ENCODE results near the gene MSRB1. TPM values are rescaled to one million over a fixed set of nuclear protein-coding genes. Genes with fewer than 3 reads are reported as not detected.

The MSRB1 gene, protein sequence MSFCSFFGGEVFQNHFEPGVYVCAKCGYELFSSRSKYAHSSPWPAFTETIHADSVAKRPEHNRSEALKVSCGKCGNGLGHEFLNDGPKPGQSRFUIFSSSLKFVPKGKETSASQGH
- 3.1 and 11.5 TPM in 2 replicates for total RNA-seq

DNA sequence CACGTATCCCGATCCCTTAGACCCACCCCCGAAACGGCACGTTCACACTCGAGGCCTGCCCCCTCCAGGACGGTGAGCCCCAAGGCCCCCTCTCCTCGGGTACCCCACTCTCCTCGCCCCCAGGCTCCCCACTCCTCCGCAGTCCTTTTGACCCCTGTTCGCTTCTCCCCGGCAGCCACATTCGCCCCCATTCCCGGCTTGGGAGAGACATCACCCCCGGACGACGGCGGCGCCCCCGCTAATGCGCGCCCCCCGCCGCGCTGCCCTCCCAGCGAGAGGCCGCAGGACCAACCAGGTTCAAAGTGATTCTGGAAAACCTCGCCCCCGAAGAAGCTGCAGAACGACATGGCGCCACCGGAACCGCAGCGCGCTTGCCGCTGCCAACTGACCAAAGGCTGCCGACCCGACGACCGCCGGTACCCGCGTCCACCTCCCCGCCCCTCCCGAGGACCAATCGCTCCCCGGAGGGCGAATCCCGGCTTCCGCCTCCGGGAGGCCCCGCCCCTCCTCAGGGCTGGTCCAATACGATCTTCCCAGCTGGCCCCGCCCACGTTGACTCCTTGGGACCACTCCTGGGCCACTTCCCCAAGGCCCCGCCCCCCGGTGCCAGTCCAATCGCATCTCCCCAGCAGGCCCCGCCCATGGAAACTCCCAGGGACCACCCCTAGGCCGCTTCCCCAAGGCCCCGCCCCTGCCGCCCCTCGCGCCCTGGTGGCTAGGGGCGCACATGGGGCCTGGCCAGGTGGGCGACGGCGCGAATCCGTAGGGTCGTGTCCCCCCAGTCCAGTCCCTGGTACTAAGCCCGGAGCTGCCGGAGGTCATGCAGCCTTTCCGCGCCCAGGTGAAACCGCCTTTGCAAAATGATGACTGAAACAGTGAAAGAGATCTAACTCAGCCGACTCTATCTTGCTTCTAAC lies at the start of gene MSRB1:
MSRB1 (minus strand) TSS at position 390 of the 917 bp plus-strand sequence; CDS start at position 347, 43 bp downstream.

DNA sequence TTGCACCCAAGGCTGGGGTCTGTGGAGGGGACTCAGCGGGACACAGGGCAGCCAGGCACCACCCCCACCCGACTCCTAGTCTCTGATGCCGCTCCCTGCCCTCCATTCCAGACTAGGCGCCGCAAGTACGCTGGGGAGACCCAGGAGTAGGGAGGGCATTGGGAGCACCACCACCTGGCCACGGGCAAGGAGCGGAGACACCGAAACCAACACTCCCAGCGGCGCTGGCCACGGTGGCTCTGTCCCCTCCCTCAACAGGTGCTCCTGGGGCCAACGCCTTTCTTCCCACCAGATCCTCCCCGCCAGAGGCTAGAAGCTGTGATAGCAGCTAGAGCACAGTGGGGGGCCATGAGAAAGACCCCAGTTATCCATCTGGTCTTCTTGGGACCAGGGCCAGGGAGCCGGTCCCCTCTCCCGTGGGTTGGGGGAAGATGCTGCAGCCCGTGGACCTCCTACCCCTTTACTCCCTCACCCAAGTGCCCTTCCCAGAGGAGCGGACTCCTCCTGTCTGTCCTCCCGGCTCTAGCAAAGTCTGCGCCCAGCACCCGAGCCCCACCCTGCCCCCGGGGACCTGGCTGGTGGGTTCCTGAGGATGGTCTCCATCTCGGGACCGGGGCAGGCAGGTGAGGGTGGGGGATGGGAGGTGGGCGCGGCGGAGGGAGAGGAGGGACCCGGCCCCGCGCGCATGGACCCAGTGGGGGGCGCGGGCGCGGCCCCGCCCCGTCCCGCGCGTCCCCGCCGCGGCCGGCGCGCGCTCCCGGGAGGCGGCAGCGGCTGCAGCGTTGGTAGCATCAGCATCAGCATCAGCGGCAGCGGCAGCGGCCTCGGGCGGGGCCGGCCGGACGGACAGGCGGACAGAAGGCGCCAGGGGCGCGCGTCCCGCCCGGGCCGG lies 46.5 kb upstream of the MSRB1 start, which contains the start of gene SYNGR3:
SYNGR3 (plus strand) TSS at position 762 of the 892 bp plus-strand sequence. CDS start 133 bp downstream, outside the sequence.

DNA sequence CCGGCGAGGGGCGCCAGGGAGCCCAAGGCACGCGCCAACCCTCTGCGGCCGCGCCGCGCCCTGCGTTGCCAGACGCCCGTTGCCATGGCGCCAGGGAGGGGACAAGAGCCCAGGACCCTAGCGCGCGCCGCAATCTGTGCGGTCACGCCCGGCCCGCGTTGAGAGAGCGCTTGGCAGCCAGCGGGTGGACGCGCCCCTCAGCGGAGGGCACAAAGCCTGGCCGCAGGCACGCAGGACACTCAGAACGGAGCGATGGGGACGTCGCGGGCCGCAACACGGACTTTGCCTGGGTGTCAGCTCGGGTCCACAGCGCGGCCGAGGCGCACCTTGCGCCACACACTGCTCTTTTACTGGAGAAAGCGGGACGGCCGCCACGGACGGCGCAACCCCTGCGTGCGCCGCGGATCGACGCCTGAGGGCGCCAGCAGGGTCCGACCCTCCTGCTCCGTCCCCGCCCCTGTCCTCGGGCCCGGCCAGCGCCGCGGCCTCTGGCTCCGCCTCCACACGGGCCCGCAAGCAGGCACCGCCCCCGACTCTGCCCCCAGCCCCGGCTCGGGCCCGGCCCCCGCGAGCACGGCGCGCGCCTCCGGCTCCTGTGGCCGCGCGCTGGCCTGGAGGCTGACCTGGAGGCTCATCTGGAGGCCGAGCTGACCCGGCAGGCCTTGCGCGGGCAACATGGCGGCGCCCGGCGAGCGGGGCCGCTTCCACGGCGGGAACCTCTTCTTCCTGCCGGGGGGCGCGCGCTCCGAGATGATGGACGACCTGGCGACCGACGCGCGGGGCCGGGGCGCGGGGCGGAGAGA lies 40.7 kb upstream of the MSRB1 start, which contains the start of gene GFER:
GFER (plus strand) TSS at position 650 of the 803 bp plus-strand sequence; CDS start at position 676, 26 bp downstream.

DNA sequence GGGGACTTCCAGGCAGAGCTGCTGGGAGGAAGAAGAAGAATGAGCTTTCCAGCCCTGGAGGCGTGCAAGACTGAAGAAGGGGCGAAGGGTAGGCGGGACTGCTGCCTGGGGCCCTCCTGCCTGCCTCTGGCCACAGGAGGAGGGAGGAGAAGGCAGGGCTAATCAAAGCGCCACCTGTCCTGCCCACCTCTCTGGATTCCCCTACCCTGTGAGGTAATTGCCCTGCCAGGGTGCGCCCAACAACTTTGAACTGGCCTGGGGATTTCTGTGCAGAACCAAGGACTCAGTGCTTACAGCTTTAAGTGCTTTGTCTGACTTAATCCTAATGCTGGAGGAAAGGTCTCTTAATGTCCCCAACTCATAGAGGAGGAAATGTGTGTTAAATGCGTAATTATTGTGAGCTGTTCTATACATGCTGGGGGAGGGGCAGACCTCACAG lies 38.4 kb upstream of the MSRB1 start, which contains the start of gene NOXO1:
NOXO1 (minus strand) TSS at position 72 of the 439 bp plus-strand sequence. CDS start 290 bp downstream, outside the sequence.

DNA sequence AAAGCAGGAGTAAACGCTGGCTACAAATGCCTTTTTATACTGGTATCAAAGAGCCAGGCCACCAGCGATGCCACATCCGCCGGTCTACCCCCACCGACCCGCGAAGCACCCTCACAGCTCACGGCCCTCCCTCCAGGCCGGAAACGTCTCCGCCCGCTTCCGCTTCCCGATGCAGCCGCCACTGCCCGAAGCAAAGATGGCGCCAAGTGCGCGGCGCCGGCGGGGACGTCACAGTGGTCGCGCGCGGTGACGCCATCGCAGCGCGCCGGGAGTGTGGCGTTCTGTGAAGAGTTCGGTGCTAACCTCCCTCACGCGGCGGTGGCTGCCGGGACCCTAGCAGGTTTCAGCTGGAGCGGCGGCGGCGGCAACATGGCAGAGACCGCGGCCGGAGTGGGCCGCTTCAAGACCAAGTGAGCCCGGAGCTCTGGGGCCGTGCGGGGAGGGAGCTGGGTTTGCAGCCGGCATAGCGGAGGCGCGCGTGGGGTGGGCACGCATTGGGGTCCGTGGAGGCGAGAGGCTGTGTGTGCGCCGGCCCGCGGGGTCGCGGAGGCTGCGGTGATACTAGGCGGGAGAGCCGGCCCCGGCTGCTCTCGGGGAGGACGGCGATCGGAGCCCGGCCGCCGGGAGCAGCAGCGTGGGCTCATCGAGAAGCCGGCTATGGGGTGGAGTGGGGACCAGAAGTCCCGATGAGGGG lies 28.9 kb upstream of the MSRB1 start, which contains the start of gene TBL3:
TBL3 (plus strand) TSS at position 258 of the 694 bp plus-strand sequence; CDS start at position 370, 112 bp downstream.

DNA sequence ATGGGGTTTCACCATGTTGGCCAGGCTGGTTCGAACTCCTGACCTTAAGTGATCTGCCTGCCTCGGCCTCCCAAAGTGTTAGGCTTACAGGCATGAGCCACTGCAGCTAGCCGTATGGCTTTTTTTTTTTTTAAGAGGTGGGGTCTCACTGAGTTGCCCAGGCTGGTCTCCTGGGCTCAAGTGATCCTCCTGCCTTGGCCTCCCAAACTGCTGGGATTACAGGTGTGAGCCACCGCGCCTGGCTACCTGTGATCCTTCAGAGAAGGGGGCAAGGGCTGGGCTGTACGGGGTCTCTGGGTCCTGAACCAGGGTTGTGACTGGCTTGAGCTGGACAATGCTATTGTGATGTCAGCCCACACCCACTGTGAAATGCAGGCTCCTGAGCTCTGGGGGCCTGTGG lies 23.5 kb upstream of the MSRB1 start, which contains the start of gene RNF151:
RNF151 (plus strand) TSS at position 397 of the 400 bp plus-strand sequence. CDS start 26 bp downstream, outside the sequence.

DNA sequence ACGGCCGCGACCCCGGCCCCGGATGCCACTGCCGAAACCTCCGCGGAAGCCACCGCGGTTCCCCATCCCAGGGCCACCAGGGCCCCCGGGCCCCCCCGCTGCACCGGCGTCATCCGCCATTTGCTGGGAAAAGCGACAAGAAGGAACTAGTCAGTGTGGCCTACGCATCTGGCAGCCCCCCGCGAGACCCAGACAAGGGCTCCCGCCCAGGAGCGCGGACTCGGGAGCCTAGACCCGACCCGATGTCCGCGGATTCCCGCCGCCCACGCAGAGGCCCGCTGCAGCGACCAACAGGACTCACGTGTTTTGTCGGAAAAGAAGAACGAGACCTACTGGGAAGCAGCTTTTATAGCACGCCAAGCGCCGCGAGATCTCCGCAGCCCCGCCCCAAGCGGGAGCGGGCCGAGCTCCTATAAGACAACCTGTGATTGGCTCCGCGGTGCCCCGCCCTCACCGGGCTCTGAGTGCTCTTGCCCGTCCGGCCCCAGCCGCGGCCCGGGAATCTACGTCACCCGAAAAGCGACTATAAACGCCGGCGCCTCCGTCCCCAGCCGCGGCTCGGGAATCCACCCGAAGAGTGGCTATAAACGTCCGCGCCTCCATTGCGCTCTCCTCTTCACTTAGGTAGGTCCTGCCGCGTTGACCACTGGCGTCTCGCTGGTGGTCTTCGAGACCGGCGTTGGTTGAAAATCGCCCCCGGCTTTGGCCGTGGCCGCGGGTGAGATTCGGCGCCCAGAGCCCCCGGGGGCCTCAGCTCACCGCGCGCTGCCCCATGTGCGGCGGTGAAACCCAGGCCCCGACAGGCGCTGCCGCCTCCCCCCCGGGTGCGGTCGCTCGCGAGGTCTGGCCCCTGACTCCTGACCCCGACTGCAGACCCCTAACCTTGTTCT lies 21.8 kb upstream of the MSRB1 start, which contains the start of gene RPS2:
RPS2 (minus strand) TSS at position 321 of the 890 bp plus-strand sequence; CDS start at position 120, 201 bp downstream.

DNA sequence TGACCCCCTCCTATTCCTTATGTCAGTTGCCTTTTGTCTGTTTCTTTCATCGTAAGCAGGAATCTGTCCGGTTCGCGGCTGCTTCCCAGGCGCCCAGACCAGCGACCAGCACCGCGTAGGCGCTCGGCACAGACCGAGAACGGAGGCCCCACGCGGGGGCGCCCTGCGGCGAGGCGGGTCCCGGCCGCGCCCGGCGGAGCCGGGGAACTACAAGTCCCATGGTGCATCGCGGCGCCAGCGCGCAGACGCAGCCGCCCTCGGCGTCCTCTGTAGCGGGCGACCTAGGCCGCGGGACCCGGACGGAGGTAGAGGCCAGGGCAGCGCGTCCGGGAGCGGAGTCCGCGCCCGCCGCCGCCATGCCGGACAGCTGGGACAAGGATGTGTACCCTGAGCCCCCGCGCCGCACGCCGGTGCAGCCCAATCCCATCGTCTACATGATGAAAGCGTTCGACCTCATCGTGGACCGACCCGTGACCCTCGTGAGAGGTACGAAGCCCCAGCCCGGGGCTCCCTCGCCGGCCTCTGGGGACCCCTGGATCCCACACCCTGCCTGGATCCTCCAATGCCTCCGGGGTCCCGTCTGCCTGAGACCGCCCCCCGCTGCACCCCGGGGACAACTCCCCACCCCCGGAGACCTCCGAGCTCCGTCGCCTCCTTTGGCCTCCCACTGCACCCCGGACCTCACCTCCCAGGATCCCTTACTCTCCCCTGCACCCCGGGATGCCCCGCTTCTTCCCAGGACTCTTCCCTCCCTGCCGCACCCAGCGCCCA lies 16.5 kb upstream of the MSRB1 start, which contains the start of gene NDUFB10:
NDUFB10 (plus strand) TSS at position 270 of the 771 bp plus-strand sequence; CDS start at position 357, 87 bp downstream.

DNA sequence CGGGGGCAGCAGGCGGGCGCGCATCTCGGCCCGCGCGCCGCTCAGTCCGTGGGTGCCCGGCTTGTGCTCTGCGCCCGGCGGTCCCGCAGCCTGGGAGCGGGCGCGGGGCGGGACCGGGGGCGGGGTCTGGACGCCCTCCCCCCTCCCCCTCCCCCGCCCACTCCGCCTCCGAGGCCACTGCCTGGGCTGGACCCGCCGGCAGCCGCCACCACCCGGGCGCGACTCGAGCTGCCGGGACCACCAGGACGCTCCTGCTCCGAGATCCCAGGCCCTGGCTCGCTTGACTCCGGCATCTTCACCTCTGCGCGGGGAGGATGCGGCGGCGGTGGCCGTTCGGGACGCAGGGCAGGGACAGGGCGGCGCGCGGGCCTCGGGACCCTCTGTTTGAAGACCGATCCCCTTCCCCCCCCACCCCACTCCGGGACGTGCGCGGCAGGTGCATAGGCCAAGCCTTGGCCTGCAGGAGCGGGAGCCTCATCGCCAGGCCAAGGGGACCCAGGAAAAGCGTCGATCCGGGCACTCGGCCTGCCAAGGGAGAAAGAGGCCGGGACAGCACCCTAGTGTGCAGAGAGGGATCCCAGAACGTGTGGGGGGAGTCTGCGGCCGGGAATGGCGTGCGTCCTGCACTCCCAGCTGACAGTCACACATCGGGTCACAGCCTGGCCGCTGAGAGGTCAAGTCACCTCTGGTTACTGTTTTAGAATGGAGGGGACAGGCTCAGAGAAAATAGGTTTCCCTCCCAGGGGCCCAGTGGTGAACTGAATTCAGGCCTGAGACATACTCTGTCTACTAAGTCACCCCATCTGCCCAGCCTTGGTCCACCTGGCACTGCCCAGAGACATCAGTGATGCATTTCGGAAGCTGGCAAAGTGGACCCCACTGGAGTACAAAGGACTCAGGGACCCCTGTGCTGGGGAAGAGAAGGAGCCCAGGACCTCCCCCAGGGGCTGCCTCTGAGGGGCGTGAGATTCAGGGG lies 24.4 kb downstream of the MSRB1 start, which contains the start of gene HS3ST6:
HS3ST6 (minus strand) TSS at position 65 of the 976 bp plus-strand sequence. CDS start 92 bp downstream, outside the sequence.

Other genes starting within 250 kb of the MSRB1 start
- 25.7 and 46.2 TPM in 2 replicates for gene MAPK8IP3, start 237.0 kb downstream of the MSRB1 start, total RNA-seq
- gene NME3, start 171.7 kb downstream of the MSRB1 start, total RNA-seq, result 71.9 and 85.4 TPM in 2 replicates
- gene EME2, start 170.4 kb downstream of the MSRB1 start, total RNA-seq, result 7.7 and 9.6 TPM in 2 replicates
- gene MRPS34, start 170.1 kb downstream of the MSRB1 start, total RNA-seq, result 45.1 and 90.1 TPM in 2 replicates
- 21.5 and 37.5 TPM in 2 replicates for gene SPSB3, start 160.6 kb downstream of the MSRB1 start, total RNA-seq
- 52.7 and 84.4 TPM in 2 replicates for gene NUBP2, start 160.2 kb downstream of the MSRB1 start, total RNA-seq
- not detected in 2 replicates for gene IGFALS, start 149.5 kb downstream of the MSRB1 start, total RNA-seq
- gene HAGH, start 116.4 kb downstream of the MSRB1 start, total RNA-seq, result 70.5 and 79.0 TPM in 2 replicates
- 62.6 and 71.5 TPM in 2 replicates for gene FAHD1, start 116.0 kb downstream of the MSRB1 start, total RNA-seq
- gene MEIOB, start 71.0 kb downstream of the MSRB1 start, total RNA-seq, result 0.28 TPM in 1 of 2 replicates, not detected in the other
- gene HS3ST6, start 24.8 kb downstream of the MSRB1 start, total RNA-seq, result not detected in 2 replicates
- gene RPL3L, start 11.5 kb upstream of the MSRB1 start, total RNA-seq, result under 0.01 TPM in 1 of 2 replicates, not detected in the other
- 84.0 and 160 TPM in 2 replicates for gene NDUFB10, start 16.3 kb upstream of the MSRB1 start, total RNA-seq
- 1,090 and 2,696 TPM in 2 replicates for gene RPS2, start 21.6 kb upstream of the MSRB1 start, total RNA-seq
- not detected in 2 replicates for gene RNF151, start 23.7 kb upstream of the MSRB1 start, total RNA-seq
- gene TBL3, start 28.9 kb upstream of the MSRB1 start, total RNA-seq, result 27.1 and 56.0 TPM in 2 replicates
- under 0.01 TPM in 1 of 2 replicates, not detected in the other for gene NOXO1, start 38.3 kb upstream of the MSRB1 start, total RNA-seq
- 9.0 and 10.2 TPM in 2 replicates for gene GFER, start 41.0 kb upstream of the MSRB1 start, total RNA-seq
- 2.3 and 2.8 TPM in 2 replicates for gene SYNGR3, start 46.8 kb upstream of the MSRB1 start, total RNA-seq
- gene ZNF598, start 66.6 kb upstream of the MSRB1 start, total RNA-seq, result 8.5 and 21.1 TPM in 2 replicates
- gene NPW, start 76.6 kb upstream of the MSRB1 start, total RNA-seq, result 0.28 and 0.58 TPM in 2 replicates
- gene NHERF2, start 83.7 kb upstream of the MSRB1 start, total RNA-seq, result 20.6 and 41.8 TPM in 2 replicates
- gene NTHL1, start 104.6 kb upstream of the MSRB1 start, total RNA-seq, result 20.6 and 28.9 TPM in 2 replicates
- gene TSC2, start 104.8 kb upstream of the MSRB1 start, total RNA-seq, result 35.9 and 45.7 TPM in 2 replicates
- gene PKD1, start 192.7 kb upstream of the MSRB1 start, total RNA-seq, result 96.4 and 129 TPM in 2 replicates
- gene RAB26, start 205.4 kb upstream of the MSRB1 start, total RNA-seq, result 0.56 and 0.58 TPM in 2 replicates
- 33.8 and 44.3 TPM in 2 replicates for gene TRAF7, start 212.6 kb upstream of the MSRB1 start, total RNA-seq

All from regular cardiac myocyte (primary cell).